Measurements from ENCODE around the gene PDCD1. TPM values are rescaled to one million over a fixed set of nuclear protein-coding genes. Genes with fewer than 3 reads are reported as not detected.

The PDCD1 gene
- total and polyA plus RNA-seq, 2 of the 8 experiments (the other 6 are each of a cell fraction or from before 2014, with no cell fraction given): 0.48 to 1.1 TPM

DNA sequence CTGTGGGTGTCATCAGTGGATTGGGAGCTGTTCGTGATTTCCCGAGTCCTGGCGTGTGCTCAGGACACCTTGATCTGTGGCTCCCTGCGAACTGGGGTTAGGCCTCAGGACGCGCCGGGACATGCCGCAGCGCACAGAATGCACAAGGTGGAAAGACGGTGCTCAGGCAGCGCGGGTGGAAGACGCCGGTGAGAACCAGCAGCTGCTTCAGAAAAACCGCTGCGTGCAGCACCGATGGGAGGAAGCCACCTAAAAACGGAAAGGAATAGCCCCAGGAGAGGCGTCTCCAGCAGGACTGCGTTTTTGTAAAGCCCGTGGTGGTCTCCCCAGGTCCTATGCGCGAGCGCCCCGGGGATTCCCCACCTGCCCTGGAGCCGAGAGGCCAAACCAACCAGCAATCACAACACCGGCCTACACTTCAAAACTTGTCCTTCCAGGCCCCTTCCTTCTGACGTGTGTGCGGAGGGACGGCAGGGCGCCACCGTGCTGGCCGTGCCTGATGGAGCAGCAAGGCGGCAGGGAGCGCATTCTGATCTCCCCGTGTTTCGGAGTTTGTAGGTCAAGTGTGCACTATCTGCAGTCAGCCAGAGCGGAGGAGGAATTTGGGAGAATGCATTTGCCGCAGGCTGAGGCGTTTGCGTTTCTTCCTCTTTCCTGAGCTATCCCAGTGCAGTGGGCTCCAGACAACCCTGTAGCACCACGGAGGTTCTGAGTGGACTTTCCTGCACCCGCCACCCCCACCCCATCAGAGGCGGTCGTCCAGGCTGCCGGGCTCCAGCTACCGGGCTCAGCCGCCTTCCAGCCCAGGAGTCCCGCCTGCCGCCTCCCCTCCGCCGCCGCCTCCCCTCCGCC, 43.0 kb upstream of the PDCD1 start (continued):
- TF ChIP-seq, protein P1, sequence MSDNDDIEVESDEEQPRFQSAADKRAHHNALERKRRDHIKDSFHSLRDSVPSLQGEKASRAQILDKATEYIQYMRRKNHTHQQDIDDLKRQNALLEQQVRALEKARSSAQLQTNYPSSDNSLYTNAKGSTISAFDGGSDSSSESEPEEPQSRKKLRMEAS (IDR thresholded peaks at IDR 0.05): peak; percentile 16; the same call in 1 of the 2 replicates

All from H1 (cell line).